HepG2 (cell line): ENCODE data around the gene NT5DC1. TPM values are rescaled to one million over a fixed set of nuclear protein-coding genes. Genes with fewer than 3 reads are reported as not detected.

Source experiments
- CREM ChIP-seq, 2 experiments: sonication (generic) in 1 of 2; formaldehyde crosslinking in 1 of 2; IDR thresholded peaks; 2 replicates each; pipeline versions ENCODE4 v1.4.0 to v1.6.1; 2016 to 2020; ENCODE audit warnings: antibody characterized with exemption in 1 of 2, mild to moderate bottlenecking in 1 of 2, missing genetic modification reagents in 1 of 2
- FOXJ3 ChIP-seq: sonication (generic); formaldehyde crosslinking; IDR thresholded peaks from 2 replicates; pipeline ENCODE4 v1.4.0; 2020; ENCODE audit warnings: missing genetic modification reagents, mild to moderate bottlenecking, borderline replicate concordance
- HCFC1 ChIP-seq: fragments of 150-350 bp; IDR thresholded peaks from 2 replicates; pipeline ENCODE4 v1.6.1; 2014; ENCODE audit warnings: low read depth, low read length
- IKZF4 ChIP-seq: sonication (generic); formaldehyde crosslinking; IDR thresholded peaks from 2 replicates; pipeline ENCODE4 v1.5.1; 2020; ENCODE audit warnings: borderline replicate concordance, mild to moderate bottlenecking, low read depth, missing genetic modification reagents; ENCODE audit errors: not compliant biosample characterization
- MAFF ChIP-seq: IDR thresholded peaks from 2 replicates; pipeline ENCODE4 v1.6.1; 2011; ENCODE audit warnings: low read depth, low read length, improper control_type of control experiment
- NFE2L1 ChIP-seq: sonication (generic); formaldehyde crosslinking; IDR thresholded peaks from 2 replicates; pipeline ENCODE4 v1.4.0; 2020; ENCODE audit warnings: missing genetic modification reagents, mild to moderate bottlenecking, borderline replicate concordance
- ZNF30 ChIP-seq: sonication (generic); formaldehyde crosslinking; IDR thresholded peaks from 2 replicates; pipeline ENCODE4 v1.5.0; 2020; ENCODE audit warnings: mild to moderate bottlenecking, missing genetic modification reagents
- ZNF569 ChIP-seq: sonication (generic); formaldehyde crosslinking; IDR thresholded peaks from 2 replicates; pipeline ENCODE4 v1.5.0; 2020; ENCODE audit warnings: mild to moderate bottlenecking, missing genetic modification reagents, moderate library complexity, borderline replicate concordance
- ZNF670 ChIP-seq: sonication (generic); formaldehyde crosslinking; IDR thresholded peaks from 2 replicates; pipeline ENCODE4 v1.8.0; 2022; ENCODE audit warnings: mild to moderate bottlenecking, missing genetic modification reagents, borderline replicate concordance
- ZSCAN25 ChIP-seq: sonication (generic); formaldehyde crosslinking; IDR thresholded peaks from 2 replicates; pipeline ENCODE4 v1.8.0; 2022; ENCODE audit warnings: mild to moderate bottlenecking, missing genetic modification reagents
- polyA plus RNA-seq, 8 experiments: library from polyadenylated mRNA; depleted of rRNA in 3 of 8; stranded (reverse) in 7 of 8; unstranded in 1 of 8; fragments of >200 nt; fragmentation: Illumina TruSeq in 4 of 8; extraction: Trizol in 4 of 8; gene quantifications; 2 replicates each; pipeline versions ENCODE4 v1.2.1 to v1.2.3, GENCODE V29; 2011 to 2016; ENCODE audit warnings: low read depth in 4 of 8, missing spikeins in 1 of 8, mixed read lengths in 1 of 8; ENCODE audit not compliant: insufficient read depth in 1 of 8
- total RNA-seq, 5 experiments: library from RNA; depleted of rRNA; stranded (reverse); fragments of >200 nt; fragmentation: Illumina TruSeq; extraction: Trizol; gene quantifications; 2 replicates each; pipeline ENCODE4 v1.2.3, GENCODE V29; 2016; ENCODE audit warnings: low read depth in 1 of 5
- TF ChIP-seq, protein P1 (sequence below), 2 experiments: fragments of 450-650 bp in 1 of 2; sonication (generic) in 1 of 2; formaldehyde crosslinking; IDR thresholded peaks; 2 replicates each; pipeline versions ENCODE4 v1.5.0 to v1.8.0; 2020 to 2022; ENCODE audit warnings: mild to moderate bottlenecking in 1 of 2, missing genetic modification reagents in 1 of 2
- TF ChIP-seq, protein P2 (sequence below): sonication (generic); formaldehyde crosslinking; IDR thresholded peaks from 2 replicates; pipeline ENCODE4 v1.8.0; 2022; ENCODE audit warnings: missing genetic modification reagents, mild to moderate bottlenecking, moderate library complexity, borderline replicate concordance
- TF ChIP-seq, protein P3 (sequence below): sonication (generic); formaldehyde crosslinking; IDR thresholded peaks from 2 replicates; pipeline ENCODE4 v1.8.0; 2022; ENCODE audit warnings: missing genetic modification reagents, mild to moderate bottlenecking, inconsistent platforms, borderline replicate concordance
- TF ChIP-seq, protein P4 (sequence below): sonication (generic); formaldehyde crosslinking; IDR thresholded peaks from 2 replicates; pipeline ENCODE4 v1.4.0; 2020; ENCODE audit warnings: missing genetic modification reagents
- TF ChIP-seq, protein P5 (sequence below): sonication (generic); formaldehyde crosslinking; IDR thresholded peaks from 2 replicates; pipeline ENCODE4 v1.4.0; 2020; ENCODE audit warnings: missing genetic modification reagents
- TF ChIP-seq, protein P6 (sequence below): sonication (generic); formaldehyde crosslinking; IDR thresholded peaks from 2 replicates; pipeline ENCODE4 v1.8.0; 2022; ENCODE audit warnings: missing genetic modification reagents, low read depth, mild to moderate bottlenecking, borderline replicate concordance
- TF ChIP-seq, protein P7 (sequence below): IDR thresholded peaks from 2 replicates; pipeline ENCODE4 v1.6.1; 2016; ENCODE audit warnings: low read depth, borderline replicate concordance
- TF ChIP-seq, protein P8 (sequence below): IDR thresholded peaks from 2 replicates; pipeline ENCODE4 v1.6.1; 2016; ENCODE audit warnings: mild to moderate bottlenecking, missing biosample characterization, missing genetic modification reagents

NT5DC1 gene
- total and polyA plus RNA-seq, 2 of the 13 experiments (the other 11 are each of a cell fraction or from before 2014, with no cell fraction given), result 27.0 to 56.1 TPM

DNA sequence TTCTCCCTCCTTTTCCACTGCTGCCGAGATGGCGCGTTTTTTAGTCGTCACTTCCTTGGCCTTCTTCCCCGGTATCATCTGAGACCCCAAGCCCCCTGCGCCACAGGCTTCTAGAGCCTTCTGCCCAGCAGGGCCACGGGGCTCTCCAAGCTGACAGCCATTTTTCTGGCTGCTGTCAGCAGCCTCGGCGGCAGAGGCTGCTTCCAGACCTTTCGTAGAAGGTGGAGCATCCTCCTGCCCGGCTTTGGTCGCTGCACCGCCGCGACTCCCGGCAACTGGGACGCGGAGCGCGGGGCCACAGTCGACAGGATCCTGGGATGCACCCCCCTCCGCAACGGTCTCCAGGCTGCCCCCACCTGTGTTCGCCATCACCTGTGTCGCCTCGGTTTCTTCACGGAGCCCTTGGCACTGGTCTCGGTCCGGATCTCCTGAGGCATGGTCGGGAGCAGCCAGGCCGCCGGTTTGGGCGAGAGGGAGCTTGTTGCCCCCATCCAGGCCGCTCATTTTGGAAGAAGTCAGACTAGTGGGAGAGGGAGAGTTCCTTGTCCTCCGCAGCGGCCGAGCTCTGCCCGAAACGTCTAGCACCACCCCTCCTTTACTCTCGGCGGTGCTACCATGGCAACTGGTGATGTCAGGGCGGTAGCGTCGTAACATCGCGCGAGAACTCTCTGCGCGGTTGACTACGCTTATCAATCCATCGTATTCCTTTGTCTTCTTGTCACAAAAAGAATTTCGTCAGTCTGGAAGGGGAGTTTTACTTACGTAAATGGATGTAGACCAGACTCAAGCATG, 153.0 kb downstream of the NT5DC1 start, which contains the start of gene TSPYL4 (continued):
- TF ChIP-seq, protein P1, sequence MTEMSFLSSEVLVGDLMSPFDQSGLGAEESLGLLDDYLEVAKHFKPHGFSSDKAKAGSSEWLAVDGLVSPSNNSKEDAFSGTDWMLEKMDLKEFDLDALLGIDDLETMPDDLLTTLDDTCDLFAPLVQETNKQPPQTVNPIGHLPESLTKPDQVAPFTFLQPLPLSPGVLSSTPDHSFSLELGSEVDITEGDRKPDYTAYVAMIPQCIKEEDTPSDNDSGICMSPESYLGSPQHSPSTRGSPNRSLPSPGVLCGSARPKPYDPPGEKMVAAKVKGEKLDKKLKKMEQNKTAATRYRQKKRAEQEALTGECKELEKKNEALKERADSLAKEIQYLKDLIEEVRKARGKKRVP (CRISPR knock-in tag; IDR thresholded peaks at IDR 0.05), result peak in 1 of 2 experiments; percentile 70; a peak in 1 of 4 replicates
- TF ChIP-seq NFE2L1, result no peak
- no peak for TF ChIP-seq ZNF670 (CRISPR knock-in tag)
- TF ChIP-seq ZNF569 (CRISPR knock-in tag), result no peak
- TF ChIP-seq, protein P2, sequence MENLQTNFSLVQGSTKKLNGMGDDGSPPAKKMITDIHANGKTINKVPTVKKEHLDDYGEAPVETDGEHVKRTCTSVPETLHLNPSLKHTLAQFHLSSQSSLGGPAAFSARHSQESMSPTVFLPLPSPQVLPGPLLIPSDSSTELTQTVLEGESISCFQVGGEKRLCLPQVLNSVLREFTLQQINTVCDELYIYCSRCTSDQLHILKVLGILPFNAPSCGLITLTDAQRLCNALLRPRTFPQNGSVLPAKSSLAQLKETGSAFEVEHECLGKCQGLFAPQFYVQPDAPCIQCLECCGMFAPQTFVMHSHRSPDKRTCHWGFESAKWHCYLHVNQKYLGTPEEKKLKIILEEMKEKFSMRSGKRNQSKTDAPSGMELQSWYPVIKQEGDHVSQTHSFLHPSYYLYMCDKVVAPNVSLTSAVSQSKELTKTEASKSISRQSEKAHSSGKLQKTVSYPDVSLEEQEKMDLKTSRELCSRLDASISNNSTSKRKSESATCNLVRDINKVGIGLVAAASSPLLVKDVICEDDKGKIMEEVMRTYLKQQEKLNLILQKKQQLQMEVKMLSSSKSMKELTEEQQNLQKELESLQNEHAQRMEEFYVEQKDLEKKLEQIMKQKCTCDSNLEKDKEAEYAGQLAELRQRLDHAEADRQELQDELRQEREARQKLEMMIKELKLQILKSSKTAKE, result no peak
- TF ChIP-seq, protein P3, sequence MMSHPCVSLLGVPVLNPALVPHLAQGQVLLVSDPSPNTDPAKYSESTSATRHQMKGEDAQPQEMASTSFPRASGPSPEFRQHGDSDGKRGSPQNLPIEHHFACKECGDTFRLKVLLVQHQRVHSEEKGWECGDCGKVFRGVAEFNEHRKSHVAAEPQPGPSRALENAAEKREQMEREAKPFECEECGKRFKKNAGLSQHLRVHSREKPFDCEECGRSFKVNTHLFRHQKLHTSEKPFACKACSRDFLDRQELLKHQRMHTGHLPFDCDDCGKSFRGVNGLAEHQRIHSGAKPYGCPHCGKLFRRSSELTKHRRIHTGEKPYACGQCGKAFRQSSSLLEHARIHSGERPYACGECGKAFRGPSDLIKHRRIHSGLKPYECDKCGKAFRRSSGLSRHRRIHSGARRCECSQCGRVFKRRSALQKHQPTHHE, result peak; percentile 73; the same call in 1 of the 2 replicates
- peak; percentile 88 for TF ChIP-seq CREM (IDR thresholded peaks at IDR 0.05)
- peak; percentile 63 for TF ChIP-seq CREM (CRISPR knock-in tag; IDR thresholded peaks at IDR 0.05)
- TF ChIP-seq, protein P4, sequence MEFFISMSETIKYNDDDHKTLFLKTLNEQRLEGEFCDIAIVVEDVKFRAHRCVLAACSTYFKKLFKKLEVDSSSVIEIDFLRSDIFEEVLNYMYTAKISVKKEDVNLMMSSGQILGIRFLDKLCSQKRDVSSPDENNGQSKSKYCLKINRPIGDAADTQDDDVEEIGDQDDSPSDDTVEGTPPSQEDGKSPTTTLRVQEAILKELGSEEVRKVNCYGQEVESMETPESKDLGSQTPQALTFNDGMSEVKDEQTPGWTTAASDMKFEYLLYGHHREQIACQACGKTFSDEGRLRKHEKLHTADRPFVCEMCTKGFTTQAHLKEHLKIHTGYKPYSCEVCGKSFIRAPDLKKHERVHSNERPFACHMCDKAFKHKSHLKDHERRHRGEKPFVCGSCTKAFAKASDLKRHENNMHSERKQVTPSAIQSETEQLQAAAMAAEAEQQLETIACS (CRISPR knock-in tag), result no peak
- TF ChIP-seq ZNF30, result peak; percentile 26; the same call in 1 of the 2 replicates
- TF ChIP-seq, protein P5, sequence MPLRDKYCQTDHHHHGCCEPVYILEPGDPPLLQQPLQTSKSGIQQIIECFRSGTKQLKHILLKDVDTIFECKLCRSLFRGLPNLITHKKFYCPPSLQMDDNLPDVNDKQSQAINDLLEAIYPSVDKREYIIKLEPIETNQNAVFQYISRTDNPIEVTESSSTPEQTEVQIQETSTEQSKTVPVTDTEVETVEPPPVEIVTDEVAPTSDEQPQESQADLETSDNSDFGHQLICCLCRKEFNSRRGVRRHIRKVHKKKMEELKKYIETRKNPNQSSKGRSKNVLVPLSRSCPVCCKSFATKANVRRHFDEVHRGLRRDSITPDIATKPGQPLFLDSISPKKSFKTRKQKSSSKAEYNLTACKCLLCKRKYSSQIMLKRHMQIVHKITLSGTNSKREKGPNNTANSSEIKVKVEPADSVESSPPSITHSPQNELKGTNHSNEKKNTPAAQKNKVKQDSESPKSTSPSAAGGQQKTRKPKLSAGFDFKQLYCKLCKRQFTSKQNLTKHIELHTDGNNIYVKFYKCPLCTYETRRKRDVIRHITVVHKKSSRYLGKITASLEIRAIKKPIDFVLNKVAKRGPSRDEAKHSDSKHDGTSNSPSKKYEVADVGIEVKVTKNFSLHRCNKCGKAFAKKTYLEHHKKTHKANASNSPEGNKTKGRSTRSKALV (CRISPR knock-in tag), result no peak
- TF ChIP-seq FOXJ3 (CRISPR knock-in tag), result no peak
- peak; percentile 74; the same call in 1 of the 2 replicates for TF ChIP-seq ZSCAN25 (CRISPR knock-in tag)
- TF ChIP-seq, protein P6, sequence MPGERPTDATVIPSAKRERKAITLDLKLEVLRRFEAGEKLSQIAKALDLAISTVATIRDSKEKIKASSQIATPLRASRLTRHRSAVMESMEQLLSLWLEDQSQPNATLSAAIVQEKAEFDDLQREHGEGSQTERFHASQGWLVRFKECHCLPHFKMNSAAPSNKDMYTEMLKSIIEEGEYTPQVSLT (CRISPR knock-in tag), result no peak
- TF ChIP-seq, protein P7, sequence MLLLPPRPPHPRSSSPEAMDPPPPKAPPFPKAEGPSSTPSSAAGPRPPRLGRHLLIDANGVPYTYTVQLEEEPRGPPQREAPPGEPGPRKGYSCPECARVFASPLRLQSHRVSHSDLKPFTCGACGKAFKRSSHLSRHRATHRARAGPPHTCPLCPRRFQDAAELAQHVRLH (CRISPR knock-in tag), result 0 out of 2 replicates have a peak, but pooled peaks have one; percentile 38
- TF ChIP-seq MAFF, result no peak
- peak; percentile 88 for TF ChIP-seq IKZF4 (CRISPR knock-in tag)
- no peak; the same call in 1 of the 2 replicates for TF ChIP-seq HCFC1
- TF ChIP-seq, protein P8, sequence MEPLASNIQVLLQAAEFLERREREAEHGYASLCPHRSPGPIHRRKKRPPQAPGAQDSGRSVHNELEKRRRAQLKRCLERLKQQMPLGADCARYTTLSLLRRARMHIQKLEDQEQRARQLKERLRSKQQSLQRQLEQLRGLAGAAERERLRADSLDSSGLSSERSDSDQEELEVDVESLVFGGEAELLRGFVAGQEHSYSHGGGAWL, result peak; percentile 78; the same call in 1 of the 2 replicates
